DOHH2 (cell line): ENCODE results near the gene TLE1.

Experiments
- CTCF ChIP-seq: fragments of 200-600 bp; sonication (generic); IDR thresholded peaks from one replicate; pipeline ENCODE4 v1.5.1; 2014; ENCODE audit warnings: antibody characterized with exemption, mild to moderate bottlenecking, low read depth, low read length; ENCODE audit not compliant: poor library complexity, severe bottlenecking
- EZH2phosphoT487 ChIP-seq: fragments of 200-600 bp; sonication (generic); IDR thresholded peaks from 2 replicates; pipeline ENCODE4 v1.6.1; 2017; ENCODE audit warnings: borderline replicate concordance, mild to moderate bottlenecking, antibody characterized with exemption, low read length, moderate library complexity, mixed read lengths

- TF ChIP-seq CTCF, result no peak
- TF ChIP-seq EZH2phosphoT487, result no peak
These were observed 48.6 kb upstream of the TLE1 start for GRCh38 chr9:81737871-81738507.
